Islet of Langerhans (tissue), 1 donor: ENCODE results near the gene RDX.
"Not testable (repeated sequence)": the region's sequence is repeated elsewhere in the genome, so short reads cannot be mapped to it uniquely, and the experiment has no call there.

ENCODE experiments used
- FAIRE-seq: peaks from one replicate; lab custom pipeline; 2011; peaks lifted over from hg19 to GRCh38; lab: Jason Lieb, UNC

RDX gene

DNA sequence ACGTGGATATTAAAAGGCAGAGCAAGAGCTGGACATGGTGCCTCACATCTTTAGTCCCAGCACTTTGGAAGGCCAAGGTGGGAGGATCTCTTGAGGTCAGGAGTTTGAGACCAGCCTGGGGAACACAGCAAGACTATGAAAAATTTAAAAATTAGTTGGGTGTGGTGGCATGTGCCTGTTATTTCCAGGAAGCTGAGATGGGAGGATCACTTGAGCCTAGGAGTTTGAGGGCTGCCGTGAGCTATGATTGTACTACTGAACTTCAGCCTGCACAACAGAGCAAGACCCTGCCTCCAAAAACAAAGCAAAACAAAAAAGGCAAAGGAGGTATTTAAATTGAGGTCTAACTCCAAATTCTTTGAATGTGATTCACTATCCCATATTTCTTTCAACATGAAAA lies 23.5 kb downstream of the RDX start:
- FAIRE-seq = no peak

DNA sequence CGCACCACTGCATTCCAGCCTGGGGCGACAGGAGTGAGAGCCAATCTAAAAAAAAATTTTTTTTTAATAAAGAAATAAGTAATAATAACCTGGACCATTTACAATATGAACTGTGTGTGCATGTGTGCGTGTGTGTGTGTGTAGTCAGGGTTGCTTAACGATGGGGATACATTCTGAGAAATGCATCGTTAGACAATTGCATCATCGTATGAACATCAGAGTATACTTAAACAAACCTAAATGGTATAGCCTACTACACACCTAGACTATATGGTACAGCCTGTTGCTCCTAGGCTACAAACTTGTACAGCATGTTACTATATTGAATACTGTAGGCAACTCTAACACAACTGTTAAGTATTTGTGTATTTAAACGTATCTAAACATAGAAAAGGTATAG lies 26.4 kb downstream of the RDX start:
- FAIRE-seq = no peak

DNA sequence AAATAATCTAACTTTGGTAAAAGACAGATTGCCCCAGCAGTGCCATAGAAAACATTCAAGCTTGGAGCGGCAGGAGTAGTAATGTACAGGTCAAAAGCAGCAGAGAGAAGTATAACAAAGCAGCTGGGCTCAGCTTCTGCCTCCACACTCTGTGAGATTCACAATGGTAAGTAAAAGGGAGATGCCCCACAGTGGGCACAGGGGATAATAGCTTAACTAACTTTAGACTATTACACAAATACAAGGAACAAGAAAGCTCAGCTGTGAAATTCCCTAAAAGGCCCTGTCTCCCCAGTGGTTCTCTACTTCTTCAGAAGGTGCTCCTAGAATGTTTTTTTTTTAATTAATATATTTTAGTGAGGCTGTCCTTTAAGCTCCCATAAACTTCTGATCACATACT lies 28.0 kb downstream of the RDX start:
- FAIRE-seq = no peak

DNA sequence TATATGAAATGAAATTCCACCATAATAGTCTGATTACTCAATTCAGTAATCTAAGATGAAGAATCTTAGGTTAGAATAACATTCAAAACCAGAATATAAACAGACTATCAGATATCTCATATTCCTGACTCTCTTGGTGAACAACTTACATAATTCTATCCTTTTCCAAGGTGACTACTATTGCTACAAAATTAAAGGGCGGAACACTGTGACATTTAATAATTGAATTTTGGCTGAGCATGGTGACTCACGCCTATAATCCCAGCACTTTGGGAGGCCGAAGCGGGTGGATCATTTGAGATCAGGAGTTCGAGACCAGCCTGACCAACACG lies 34.4 kb downstream of the RDX start:
- FAIRE-seq = no peak

DNA sequence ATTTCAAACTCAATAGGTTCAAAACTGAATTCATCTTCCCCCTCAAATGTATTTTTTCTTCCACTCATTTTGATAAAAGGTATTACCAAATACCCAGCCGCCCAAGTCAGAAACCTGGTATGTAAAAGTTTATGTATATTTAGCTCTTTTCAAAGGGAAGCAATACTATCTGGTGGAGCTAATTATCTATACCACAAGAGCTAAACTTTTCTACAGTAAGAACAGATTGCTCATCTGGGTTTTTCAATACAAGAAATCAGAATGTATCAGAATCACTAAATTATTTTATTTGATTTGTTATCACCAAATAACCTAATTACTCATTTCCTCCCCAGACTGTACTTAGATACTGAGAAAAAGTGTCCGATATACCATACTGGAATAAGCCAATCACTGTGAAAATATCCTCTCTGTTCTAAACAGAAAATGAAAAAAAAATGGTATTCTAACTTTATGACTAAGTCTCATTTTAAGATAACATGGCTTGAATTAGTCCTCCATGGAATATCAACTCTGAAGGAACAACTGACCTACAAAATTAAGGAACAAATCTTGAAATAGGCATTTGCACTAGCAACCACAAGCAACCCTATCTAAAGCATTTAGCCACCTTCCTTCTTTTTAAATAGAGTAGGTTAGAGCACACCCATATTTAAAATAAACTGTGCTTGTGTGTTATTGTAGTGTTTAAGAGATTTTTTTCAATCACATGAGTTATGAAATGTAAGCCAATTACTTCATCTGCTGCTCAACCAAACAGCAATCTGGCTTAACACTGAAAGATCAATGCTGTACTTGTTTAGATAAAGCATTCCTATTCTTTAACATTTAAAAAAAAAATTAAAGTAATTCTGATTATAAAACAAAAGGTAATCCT lies 35.0 kb downstream of the RDX start:
- no peak for FAIRE-seq

DNA sequence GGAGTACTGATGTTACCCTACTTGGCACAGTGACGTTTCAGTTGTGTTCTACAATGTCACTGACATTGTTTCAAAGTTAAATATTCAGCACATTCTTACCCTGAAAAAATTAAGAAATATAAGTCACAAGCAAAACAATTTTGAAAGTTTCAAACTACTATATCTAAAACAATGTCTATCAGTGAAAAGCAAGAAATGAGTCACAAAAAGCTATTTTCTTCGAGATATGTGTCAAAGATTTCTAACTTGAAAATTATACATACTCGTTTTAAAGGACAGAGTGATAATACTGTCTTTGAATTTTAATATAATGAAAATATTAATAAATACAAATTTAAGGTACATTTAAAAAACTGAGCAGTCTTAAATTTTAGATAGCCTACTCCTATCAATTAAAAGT lies 42.9 kb downstream of the RDX start:
- no peak for FAIRE-seq

DNA sequence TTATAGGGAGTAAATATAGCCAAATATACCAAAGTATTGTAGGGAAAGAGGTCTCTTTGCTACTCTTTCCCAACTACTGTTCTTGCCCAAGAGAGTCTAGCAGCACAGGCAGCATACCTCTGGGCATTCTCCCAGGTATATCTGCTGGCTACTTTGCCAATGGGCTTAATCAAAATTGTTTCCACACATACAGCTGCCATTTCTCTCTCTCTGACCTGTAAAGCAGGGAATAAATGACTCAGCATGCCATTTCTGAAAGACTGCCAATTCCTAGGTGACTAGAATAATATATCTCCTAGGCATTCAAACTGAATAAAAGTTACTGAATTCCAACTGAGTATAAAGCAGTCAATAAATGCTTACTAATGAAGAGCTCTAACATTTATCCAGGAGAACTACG lies 44.6 kb downstream of the RDX start:
- FAIRE-seq = no peak

DNA sequence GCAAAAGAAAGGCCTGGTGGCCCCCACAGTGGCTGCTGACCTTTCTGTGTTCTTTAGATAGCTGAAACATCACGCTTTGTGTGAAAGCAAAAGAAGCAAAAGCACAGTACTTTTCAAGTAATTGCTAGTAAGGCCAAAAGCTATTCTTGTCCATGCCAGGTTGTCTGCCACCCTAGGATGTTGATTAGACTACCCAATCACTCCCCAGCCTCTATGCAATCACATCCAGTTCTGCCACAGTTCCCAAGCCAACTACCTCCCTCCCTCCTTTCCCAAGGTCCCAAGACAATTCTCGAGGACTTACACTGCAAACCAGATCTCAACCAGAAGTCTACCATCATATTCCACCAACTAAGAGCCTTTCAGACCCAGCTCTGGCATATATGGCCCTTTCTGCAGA lies 46.2 kb downstream of the RDX start:
- FAIRE-seq = no peak

DNA sequence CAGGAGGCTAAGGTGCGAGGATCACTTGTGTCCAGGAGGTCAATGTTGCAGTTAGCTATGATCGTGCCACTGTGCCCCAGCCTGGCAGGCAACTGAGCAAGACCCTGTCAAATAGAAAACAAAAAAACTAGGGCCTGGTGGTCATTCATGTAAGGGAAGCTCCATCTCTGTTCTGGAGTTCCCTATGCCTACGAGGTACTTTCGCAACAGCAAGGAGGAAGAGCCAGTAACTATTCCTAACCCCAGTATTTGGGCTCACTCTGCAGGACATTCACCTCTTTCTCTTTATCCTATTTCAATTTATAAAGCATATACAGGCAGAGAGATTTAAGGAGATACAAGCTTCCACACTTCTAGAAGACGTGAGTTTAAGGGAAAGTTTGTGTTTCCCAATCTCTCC lies 46.6 kb downstream of the RDX start:
- FAIRE-seq = no peak

DNA sequence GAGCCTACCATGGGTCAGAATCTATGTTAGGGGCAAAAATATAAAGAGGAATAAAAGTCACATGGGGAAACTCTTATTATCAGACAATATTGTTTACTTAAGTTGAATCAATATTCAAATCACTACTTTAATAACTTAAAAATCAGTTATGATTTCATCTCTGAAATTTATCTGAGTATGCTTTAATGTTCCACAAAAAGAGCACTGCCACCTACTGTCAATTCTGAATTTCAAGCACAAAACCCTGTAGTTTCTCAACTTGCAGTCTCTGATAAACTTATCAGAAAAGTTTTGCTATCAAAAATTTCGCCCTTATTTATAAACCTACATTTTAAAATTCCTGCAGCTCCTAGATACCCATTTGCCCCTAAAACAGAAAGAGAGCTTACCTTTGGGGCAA lies 47.3 kb downstream of the RDX start:
- FAIRE-seq = no peak

DNA sequence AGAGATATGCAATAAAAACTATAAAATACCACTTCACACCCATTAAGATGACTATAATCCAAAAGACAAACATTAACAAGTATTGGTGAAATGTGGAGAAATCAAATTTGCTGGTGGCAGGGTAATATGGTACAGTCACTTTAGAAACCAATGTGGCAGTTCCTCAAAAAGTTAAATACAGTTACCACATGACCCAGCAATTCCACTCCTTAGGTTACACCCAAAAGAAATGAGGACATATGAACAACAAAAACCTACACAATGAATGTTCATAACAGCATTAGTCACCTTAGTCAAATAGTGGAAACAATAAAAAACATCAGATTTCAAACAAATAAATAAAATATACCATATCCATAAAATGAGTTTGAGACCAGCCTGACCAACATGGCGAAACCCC lies 52.6 kb downstream of the RDX start:
- no peak for FAIRE-seq

DNA sequence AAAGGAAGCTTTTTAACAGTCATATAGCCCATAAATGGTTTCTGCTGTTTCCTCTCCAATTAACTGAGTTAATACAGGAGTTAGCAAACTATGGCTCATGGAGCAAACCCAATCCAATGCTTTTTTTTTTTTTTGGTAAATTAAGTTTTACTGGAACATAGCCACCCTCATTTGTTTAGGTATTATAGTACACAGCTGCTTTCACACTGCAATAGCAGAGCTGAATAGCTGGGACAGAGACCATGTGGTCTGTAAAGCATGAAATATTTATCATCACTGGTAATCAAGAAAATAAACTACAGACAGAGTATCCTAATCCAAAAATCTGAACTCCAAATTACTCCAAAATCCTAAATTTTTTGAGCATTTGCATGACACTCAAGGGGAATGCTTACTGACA lies 53.7 kb downstream of the RDX start:
- no peak for FAIRE-seq

DNA sequence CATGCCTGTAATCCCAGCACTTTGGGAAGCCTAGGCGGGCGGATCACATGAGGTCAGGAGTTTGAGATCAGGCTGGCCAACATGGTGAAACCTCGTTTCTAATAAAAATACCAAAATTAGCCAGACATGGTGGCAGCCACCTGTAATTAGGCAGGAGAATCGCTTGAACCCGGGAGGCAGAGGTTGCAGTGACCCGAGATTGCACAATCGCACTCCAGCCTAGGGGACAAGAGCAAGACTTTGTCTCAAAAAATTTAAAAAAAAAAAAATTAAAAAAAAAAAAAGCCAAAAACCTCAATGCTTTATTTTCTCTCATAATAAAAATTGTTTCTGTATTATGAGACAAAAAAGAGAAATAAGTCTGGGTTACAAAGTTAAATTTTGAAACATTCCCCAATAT lies 54.2 kb downstream of the RDX start:
- FAIRE-seq = no peak

DNA sequence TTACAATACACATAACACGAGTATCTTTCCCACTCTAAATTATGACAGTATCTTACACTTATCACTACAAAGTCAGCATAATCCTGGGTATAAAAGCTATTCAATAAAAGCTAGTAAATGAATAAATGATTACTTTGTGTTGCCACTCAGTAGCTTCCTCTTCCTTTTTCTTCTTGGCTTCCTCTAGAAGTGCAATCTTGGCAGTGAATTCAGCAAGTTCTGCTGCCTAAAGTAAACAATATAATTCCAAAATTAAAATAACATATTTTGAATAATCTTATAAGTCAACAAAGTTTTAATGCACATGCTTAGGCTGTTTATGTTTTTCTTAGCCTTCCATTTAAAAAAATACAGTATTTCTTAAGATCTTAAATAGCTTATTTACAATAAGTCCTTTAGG lies 60.4 kb downstream of the RDX start:
- FAIRE-seq = no peak

DNA sequence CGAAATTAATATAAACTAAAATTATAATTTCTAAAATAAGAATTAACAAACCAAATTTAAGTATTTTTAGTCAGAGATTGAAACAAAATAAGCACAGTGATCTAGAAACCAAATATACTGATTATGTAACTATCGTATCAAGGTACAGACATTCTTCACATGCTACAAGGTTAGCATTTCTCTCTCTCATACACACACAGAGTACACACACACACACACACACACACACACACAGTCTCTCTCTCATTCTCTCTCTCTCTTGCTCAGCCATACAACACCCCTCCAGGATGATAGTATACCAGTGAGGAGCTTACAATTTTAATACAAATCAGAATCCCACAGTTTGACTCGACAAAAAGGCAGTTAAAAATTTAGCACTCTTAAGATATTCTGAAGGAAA lies 66.0 kb downstream of the RDX start:
- FAIRE-seq = no peak

DNA sequence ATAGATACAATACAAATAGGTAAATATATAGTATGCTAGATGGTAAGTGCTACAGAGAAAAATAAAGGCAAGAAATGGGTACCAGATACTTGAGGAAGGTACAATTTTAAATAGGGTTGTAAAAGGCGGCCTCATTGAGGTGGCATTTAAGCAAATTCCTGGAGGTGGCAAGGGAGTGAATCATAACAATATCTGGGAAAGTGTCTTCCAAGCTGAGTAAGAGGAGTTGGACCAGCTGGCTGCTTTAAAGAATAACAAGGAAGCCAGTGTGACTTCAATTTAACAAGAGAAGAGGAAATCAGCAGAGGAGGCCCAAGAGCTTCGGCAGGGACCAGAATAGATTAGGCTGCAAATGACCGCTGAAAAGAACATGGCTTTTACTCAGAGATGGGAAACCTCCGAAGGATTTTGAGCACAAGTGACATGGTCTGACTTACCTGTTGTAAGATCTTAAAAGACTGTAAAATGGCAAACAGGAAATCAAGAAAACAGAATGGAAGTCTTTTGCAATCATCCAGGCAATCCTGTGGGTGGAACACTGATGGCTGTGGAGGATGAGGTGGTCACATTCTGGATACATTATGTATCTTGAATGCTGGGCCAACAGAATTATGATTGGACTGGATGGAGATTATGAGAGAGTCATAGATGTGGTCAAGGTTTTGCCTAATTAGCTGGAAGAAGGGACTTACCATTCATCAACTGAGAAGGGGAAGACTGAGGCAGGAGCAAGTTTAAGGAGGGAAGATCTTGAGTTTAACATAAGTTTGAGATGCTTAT lies 77.2 kb downstream of the RDX start:
- FAIRE-seq = no peak

DNA sequence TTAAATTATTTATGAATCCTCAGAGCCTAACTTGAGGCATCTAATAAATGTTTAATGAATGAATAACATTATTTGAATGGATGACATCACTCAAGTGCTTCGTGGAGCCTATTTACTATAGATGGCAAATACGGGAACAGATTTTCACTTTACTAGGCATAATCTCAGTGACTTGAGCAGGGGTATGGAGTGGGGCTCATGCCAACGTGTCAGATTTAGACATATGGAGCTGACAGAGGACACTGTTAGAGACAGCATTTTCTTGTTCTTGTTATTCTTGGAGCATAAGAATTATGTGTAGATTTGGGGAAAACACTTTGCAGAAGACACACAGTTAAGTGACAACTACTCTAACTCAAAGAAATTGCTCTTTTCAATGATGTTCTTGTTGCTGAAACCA lies 78.5 kb downstream of the RDX start:
- no peak for FAIRE-seq

DNA sequence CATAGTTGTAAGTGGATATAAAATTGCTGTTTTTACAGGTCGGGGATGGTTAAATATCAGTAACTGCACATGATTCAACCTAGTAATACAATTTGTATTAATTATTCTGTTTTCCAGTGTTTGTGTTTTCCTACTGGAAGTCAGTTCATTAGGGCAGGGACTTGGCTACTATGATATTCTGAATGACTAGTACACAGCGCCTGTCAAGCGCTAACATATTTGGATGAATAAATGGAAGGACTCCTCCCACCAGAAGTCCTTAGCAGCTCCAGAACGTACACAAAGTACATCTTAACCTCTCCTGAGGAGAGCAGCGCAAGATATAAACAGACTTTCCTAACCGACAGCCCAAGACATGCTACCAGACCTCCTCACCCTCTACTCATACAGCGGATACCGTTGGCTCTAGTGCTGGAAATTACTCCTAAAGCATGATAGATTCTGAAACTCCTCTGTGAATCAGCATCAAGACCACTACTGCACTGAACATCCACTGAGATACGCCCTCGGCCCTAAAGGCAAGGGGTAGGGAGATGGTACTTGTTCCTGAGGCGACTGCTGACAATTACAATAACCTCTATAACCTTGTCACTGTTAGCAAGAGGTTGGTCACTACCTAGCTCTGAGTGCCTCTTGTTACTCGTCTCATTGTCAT lies 79.1 kb downstream of the RDX start:
- no peak for FAIRE-seq

DNA sequence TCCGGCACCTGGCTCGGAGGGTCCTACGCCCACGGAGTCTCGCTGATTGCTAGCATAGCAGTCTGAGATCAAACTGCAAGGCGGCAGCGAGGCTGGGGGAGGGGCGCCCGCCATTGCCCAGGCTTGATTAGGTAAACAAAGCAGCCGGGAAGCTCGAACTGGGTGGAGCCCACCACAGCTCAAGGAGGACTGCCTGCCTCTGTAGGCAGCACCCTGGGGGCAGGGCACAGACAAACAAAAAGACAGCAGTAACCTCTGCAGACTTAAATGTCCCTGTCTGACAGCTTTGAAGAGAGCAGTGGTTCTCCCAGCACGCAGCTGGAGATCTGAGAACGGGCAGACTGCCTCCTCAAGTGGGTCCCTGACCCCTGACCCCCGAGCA lies 87.1 kb downstream of the RDX start:
- FAIRE-seq = not testable (repeated sequence)

DNA sequence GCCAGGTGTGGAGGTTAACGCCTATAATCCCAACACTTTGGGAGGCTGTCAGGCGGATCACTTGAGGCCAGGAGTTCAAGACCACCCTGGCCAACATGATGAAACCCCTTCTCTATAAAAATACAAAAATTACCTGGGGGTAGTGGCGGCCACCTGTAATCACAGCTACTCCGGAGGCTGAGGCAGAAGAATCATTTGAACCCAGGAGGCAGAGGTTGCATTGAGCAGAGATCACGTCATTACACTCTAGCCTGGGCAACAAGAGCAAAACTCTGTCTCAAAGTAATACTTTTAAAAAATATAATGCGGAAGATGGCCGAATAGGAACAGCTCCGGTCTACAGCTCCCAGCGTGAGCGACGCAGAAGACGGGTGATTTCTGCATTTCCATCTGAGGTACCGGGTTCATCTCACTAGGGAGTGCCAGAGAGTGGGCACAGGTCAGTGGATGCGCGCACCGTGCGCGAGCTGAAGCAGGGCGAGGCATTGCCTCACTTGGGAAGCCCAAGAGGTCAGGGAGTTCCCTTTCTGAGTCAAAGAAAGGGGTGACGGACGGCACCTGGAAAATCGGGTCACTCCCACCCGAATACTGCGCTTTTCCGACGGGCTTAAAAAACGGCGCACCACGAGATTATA lies 87.6 kb downstream of the RDX start:
- not testable (repeated sequence) for FAIRE-seq

DNA sequence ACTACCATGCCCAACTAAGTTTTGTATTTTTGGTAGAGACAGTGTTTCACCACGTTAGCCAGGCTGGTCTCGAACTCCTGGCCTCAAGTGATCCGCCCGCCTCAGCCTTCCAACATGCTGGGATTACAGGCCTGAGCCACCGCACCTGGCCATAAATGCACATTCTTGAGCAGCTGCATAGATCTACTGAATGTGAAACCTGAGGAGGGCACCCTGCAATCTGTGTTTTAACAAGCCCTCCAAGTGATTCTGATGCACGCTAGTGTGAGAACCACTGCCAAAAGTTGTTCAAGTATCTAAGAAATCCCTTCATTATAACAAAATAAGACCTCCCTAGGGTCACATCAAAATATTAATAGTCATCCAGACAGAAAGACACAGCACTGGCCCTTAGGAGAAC lies 89.3 kb downstream of the RDX start:
- no peak for FAIRE-seq

DNA sequence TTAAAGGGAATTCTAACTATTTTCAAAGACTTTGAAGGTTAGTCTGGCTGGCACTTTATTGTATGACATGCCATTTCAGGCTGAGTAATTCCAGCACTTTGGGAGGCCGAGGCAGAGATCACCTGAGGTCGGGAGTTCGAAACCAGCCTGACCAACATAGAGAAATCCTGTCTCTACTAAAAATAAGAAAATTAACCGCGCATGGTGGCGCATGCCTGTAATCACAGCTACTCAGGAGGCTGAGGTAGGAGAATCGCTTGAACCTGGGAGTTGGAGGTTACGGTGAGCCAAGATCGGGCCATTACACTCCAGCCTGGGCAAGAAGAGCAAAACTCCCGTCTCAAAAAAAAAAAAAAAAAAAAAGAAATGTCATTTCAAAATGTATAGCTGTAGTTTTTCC lies 95.6 kb downstream of the RDX start:
- no peak for FAIRE-seq

DNA sequence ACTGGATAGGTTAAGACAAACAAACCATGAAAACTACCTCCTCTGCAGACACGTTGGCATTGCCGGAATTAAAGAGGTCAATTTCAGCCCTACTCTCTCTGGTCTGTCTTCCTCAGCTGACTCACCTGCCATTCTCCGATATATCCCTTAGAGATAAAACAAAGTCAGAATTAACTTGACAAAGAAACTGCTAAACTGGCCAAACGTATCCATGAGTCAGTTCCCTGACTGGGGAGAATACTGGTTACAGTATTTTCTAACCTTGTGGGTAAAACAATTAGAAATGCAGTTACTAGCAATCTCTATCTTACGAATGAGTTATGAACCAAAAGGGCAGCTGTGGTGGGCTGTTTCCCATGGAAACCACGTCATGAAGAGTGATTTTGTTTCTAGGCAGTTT lies 96.2 kb downstream of the RDX start:
- FAIRE-seq = no peak
